ENCODE data around the gene COQ6.

Gene COQ6

DNA sequence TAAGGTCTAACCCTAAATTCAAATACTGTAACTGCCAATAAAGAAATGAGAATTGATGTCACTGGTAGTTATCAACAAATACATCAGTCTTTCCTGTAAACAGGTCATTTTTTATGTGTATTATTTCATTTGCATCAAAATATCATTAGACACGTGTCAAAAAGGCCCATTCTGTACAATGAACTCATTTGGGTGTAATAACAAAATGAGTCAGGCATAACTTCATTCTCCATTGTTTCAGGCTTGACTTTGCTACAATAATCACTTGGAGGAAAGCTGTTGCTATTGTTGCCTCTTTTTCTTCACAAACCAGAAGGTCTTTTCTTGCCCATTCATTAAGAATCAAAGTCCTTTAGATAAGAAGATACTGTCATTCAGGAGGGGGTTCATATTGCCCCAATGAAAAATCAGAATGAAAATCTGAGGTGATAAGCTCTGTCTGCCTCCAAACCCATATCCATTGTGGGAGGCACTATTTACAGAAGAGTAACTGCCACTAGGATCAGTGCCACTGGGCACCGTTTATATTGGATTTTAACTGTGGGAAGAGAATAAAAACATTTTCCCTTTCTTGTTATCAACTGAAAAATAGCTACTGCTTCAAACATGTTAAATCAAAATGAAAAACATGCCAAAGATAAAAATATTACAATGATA, 58.9 kb downstream of the COQ6 start:
- DNase-seq: no peak
- no peaks in the 10 kb centered on the region for H3K27me3 Mint-ChIP-seq
- H3K9me3 Mint-ChIP-seq: no peaks in the 10 kb centered on the region
- H3K4me1 Mint-ChIP-seq: no peaks in the 10 kb centered on the region
- H3K4me3 Mint-ChIP-seq: no peak overlapping the region
- ATAC-seq: no peak
- no peak overlapping the region for H3K27ac Mint-ChIP-seq
